Amniotic epithelial cell (primary cell): ENCODE measurements around the gene STAB1.

Experiments used
- DNase-seq: peaks from one replicate; pipeline ENCODE4 v3.0.0-alpha.2; 2010; ENCODE audit warnings: low read depth

Gene STAB1

DNA sequence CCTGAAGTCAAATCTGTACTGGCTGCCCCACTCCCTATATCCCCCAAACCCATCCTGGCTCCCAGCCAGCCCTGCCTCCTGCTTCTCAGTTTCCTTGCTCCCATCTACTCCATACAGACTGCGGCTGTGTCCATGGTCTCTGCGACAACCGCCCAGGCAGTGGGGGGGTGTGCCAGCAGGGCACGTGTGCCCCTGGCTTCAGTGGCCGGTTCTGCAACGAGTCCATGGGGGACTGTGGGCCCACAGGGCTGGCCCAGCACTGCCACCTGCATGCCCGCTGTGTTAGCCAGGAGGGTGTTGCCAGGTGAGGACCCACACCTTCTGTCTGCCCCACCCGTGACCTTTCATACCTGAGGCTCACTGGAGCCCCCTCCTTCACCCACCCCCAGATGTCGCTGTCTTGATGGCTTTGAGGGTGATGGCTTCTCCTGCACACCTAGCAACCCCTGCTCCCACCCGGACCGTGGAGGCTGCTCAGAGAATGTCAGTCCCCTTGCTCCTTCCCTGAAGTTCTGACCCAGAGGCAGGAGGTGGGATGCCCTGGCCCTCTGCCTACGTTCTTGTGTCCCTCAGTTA is 14.7 kb downstream of the STAB1 start:
- DNase-seq = no peak

DNA sequence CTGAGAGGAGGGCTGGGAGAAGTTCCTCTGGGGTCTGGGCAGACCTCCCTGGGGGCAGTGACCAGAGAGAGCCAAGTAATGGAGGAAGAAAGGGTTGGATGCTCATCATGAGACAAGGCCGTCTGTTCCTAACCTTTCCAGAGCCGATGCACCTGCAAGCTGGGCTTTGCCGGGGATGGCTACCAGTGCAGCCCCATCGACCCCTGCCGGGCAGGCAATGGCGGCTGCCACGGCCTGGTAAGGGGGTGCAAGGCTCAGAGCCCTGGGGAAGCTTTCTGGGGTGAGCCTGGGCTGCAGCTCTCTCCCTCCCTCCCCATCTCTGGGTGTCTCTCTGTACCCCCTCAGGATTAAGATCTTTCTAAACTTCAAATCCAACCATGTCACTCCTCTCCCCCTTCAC is 16.4 kb downstream of the STAB1 start:
- DNase-seq = no peak

DNA sequence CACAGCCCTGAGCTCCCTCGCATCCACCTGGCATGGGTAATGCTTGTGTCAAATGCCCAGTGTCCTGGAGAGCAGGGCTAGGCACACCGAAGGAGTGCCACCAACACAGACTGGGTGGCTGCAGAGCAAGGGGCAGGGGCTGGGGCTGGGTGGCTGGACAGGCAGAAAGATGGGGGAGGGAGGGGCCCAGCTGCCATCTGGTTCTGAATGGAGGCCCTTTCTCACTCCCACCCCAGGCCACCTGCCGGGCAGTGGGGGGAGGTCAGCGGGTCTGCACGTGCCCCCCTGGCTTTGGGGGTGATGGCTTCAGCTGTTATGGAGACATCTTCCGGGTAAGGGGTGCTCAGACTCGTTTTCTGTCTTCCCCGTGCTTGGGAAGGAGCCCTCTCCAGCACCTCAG is 17.0 kb downstream of the STAB1 start:
- DNase-seq = no peak

DNA sequence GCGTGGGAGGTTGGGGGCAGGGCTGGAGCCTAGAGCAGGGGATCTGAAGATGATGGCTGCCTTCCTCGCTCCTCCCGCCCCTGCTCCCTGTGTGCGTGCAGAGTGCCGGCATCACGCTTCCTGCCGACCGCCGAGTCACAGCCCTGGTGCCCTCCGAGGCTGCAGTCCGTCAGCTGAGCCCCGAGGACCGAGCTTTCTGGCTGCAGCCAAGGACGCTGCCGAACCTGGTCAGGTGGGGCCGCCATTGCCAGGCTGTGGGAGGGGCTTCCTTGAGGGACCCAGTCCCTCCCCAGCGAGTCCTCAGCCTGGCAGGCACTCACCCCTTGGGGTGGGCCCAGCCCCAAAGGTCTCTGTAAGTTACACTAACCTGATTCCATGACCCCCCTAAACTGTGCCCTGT is 17.6 kb downstream of the STAB1 start:
- no peak for DNase-seq

DNA sequence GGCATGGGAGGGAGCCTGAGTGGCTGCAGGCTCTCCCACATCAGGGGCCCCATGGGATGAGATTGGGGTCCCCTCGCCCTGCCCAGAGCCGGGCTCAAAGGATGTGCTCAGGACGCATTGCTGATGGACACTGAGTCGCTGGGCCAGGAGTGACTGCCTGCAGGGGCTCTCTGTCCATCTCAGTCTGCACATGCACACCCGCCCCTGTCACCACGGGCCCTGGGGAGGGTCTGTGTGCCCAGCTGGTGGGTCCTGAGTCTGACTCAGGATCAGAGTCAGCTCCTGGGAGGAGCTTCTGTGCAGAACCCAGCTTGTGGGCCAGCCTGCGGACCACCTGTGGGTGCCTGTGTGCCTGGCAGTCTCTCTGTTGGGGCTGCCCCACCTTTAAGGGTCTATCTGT is 18.1 kb downstream of the STAB1 start:
- DNase-seq = no peak

DNA sequence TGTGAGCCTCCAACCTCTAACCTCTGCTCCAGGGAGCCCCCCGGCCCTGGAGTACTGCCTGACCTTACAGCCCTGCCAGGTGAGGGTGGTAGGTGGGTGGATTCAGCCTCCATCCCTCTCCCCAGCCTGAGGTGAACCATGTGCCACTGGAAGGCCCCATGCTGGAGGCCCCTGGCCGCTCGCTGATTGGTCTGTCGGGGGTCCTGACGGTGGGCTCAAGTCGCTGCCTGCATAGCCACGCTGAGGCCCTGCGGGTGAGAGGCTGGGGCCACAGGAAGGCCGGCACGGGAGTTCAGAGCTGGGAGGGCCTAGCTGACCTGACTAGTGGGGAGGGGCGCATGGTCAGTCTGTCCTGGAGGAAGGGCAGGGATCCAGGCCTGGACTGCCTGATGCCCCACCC is 19.4 kb downstream of the STAB1 start:
- DNase-seq = no peak

DNA sequence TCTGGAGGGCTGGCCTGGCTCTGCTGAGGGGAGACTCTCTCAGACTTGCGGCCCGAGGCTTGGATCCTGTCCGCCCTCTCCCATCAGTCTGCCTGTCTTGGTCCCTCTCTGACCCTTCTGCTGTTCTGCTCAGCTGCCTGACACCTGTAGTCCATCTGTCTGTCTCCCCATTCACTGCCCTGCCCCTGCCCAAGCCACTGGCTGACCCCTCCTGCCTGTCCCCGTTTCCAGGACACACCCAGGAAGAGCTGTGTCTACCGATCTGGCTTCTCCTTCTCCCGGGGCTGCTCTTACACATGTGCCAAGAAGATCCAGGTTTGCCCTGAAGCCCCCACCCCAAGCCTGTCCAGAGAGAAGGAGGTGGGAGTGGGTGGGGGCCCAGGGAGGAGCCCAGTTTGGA is 20.1 kb downstream of the STAB1 start:
- DNase-seq = no peak

DNA sequence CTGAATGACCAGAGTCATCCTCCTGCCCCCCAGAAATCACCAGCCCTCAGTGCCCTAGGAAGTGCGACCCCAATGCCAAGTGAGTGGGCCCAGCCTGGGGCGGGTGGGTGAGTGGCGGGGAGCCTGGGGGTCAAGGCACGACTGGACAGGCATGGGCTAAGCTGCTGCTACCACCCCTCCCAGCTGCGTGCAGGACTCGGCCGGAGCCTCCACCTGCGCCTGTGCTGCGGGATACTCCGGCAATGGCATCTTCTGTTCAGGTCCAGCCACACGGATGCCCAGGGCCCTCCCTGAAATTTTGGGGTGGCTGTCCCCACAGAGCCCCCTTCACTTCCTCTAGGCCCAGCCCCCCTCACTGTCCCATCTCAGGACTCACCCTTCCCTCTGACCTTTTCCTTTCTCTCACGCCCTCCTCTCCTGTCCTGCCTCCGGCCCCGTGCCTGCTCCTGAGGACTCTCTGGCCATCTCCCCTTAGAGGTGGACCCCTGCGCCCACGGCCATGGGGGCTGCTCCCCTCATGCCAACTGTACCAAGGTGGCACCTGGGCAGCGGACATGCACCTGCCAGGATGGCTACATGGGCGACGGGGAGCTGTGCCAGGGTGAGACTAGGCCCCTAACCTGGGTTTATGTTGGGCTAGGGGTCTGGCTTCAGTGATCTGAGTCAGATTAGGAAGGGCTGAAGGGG is 21.5 kb downstream of the STAB1 start:
- no peak for DNase-seq

DNA sequence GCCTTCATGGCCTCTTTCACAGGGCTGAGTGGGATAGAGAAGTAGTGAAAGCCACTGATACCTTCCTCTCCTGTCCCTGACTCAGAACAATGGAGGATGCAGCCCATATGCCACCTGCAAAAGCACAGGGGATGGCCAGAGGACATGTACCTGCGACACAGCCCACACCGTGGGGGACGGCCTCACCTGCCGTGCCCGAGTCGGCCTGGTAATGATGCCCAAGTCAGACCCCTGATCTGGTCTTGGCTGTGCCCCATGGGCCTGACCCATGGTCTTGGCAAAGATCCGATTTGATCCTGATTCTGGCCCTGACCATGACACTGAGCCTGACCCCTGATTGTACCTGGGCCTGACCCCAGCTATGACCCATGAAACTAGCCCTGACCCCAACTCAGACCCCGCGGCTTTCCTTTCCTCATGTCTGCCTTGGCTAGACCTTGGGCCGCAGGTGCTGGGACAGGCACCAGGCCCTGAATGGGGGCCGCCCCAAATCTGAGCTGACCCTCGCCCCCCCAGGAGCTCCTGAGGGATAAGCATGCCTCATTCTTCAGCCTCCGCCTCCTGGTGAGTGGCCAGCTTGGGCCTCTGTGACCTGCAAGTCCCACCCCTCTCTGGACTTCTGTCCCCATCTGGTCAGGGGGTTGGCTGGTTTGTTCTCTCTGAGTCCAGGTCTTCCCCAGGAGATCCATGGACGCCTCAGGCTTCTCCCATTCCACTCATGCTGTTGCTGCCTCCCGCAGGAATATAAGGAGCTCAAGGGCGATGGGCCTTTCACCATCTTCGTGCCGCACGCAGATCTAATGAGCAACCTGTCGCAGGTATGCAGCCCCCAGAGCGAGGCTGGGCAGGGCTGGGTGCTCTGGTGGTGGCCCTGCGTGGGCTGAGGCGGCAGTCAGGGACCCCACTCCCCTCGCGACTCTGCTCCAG is 22.9 kb downstream of the STAB1 start:
- DNase-seq = no peak

DNA sequence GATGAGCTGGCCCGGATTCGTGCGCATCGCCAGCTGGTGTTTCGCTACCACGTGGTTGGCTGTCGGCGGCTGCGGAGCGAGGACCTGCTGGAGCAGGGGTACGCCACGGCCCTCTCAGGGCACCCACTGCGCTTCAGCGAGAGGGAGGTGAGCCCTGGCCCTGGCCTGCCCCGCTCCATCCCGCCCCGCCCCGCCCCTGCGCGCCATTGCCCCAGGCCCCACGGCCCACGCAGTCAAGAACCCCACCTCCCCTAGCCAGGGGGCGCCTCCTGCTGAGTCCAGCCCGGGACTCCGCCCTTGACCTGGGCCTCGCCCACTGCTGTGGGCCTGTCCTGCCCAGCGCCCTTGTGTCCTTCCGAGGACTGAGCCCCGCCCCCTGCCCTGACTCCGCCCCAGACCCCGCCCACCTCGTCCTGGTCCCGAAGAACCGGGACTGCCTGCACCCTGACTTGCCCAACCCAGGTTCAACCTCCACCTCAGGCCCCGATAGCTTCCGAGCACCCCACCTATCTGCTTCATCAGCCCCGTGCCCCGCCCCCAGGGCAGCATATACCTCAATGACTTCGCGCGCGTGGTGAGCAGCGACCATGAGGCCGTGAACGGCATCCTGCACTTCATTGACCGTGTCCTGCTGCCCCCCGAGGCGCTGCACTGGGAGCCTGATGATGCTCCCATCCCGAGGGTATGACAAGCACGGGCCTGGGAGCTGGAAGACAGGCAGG is 23.7 kb downstream of the STAB1 start:
- peak; percentile 37 for DNase-seq

DNA sequence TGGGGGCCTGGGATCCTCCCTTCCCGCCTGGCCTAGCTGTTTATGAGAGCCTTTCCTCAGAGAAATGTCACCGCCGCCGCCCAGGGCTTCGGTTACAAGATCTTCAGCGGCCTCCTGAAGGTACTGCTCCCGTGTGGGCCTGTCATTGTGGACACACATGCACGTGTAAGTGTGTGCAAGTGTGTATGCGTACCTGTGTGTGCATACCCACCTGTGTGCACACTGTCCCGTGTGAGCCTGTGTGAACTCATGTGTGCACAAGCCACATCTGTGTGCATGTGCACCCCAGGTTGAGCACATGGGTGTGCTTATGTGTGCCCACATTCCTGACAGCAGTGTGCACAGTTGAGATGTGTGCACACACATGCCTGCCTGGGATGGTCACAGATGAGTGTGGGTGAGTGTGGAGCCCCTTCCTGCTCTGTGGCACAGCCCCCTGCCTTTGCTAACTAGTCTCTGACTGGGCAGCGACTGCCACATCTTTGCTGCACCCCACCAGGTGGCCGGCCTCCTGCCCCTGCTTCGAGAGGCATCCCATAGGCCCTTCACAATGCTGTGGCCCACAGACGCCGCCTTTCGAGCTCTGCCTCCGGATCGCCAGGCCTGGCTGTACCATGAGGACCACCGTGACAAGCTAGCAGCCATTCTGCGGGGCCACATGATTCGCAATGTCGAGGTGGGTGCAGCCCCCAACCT is 24.5 kb downstream of the STAB1 start:
- no peak for DNase-seq

DNA sequence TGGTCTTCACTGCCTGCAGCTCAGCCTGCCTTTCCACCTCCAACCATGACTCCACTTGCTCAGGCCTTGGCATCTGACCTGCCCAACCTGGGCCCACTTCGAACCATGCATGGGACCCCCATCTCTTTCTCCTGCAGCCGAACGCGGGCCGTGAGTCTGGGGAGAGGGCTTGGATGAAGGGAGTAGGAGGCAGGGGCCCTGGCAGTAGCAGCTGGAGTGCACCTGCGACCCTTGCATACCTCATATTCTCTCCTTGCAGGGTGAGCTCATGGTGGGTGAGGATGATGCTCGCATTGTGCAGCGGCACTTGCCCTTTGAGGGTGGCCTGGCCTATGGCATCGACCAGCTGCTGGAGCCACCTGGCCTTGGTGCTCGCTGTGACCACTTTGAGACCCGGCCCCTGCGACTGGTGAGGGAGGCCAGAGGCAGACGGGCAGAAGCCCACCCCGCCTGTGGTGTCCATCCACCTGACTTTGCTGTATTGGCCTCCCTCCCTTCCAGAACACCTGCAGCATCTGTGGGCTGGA is 25.1 kb downstream of the STAB1 start:
- DNase-seq = no peak

DNA sequence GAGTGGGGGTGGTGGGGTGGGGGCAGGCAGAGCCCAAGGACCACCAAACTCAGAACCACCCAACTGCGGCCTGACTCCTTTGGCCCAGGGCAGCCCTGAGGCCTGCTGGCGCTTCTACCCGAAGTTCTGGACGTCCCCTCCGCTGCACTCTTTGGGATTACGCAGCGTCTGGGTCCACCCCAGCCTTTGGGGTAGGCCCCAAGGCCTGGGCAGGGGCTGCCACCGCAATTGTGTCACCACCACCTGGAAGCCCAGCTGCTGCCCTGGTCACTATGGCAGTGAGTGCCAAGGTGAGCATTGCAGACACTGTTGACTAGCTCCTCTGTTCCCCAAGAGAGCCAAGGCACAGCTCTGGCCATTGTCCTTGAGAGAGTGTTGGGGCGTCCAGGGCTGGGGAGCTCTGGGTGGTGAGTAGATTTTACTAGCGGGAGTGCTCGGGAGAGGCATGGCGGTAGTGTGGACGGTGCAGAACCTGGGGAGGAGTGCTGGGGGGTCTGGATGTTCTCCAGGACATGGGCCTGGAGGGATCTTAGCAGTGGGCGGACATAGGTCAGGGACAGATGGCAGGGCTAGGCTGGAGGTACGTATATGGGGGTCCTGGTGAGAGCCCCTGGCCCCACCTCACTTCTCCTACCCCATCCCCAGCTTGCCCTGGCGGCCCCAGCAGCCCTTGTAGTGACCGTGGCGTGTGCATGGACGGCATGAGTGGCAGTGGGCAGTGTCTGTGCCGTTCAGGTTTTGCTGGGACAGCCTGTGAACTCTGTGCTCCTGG is 25.8 kb downstream of the STAB1 start:
- DNase-seq = no peak

DNA sequence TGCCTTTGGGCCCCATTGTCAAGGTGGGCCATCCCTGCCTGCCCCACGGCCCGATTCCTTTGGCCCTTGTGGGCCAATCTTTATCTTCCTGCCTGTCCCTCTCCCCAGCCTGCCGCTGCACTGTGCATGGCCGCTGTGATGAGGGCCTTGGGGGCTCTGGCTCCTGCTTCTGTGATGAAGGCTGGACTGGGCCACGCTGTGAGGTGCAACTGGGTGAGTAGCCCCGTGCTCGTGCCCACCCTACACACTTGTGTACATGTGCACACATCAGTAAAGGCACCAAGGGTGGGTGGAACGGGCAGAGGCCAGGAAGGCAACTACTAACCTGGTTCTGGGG is 26.3 kb downstream of the STAB1 start:
- no peak for DNase-seq

DNA sequence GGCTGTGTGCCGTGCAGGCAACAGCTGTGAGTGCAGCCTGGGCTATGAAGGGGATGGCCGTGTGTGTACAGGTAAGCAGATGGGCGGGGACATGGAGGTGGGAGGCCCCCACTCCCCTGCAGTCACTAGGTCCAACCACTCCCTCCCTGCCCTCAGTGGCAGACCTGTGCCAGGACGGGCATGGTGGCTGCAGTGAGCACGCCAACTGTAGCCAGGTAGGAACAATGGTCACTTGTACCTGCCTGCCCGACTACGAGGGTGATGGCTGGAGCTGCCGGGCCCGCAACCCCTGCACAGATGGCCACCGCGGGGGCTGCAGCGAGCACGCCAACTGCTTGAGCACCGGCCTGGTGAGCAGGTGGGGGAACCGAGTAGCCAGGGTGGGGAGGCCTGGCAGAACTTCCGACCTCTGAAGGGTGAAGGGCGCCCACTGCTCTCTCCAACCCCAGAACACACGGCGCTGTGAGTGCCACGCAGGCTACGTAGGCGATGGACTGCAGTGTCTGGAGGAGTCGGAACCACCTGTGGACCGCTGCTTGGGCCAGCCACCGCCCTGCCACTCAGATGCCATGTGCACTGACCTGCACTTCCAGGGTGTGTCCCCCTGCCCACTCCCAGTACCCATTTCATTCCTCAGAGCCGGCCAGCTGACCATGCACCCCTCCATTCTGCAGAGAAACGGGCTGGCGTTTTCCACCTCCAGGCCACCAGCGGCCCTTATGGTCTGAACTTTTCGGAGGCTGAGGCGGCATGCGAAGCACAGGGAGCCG is 26.9 kb downstream of the STAB1 start:
- no peak for DNase-seq

DNA sequence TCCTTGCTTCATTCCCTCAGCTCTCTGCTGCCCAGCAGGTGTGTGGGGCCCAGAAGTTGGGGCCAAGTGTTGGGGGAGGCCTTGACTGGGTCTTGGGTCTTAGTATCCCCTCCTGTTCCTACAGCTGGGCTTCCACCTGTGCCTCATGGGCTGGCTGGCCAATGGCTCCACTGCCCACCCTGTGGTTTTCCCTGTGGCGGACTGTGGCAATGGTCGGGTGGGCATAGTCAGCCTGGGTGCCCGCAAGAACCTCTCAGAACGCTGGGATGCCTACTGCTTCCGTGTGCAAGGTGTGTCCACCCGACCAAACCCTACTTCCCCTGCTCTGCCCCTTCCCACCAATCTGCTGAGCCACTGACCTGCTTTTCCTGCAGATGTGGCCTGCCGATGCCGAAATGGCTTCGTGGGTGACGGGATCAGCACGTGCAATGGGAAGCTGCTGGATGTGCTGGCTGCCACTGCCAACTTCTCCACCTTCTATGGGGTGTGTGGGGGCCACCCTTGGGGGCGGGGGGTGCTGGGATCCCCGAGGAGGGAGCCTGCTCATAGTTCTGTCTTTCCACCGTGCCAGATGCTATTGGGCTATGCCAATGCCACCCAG is 27.6 kb downstream of the STAB1 start:
- DNase-seq = no peak

DNA sequence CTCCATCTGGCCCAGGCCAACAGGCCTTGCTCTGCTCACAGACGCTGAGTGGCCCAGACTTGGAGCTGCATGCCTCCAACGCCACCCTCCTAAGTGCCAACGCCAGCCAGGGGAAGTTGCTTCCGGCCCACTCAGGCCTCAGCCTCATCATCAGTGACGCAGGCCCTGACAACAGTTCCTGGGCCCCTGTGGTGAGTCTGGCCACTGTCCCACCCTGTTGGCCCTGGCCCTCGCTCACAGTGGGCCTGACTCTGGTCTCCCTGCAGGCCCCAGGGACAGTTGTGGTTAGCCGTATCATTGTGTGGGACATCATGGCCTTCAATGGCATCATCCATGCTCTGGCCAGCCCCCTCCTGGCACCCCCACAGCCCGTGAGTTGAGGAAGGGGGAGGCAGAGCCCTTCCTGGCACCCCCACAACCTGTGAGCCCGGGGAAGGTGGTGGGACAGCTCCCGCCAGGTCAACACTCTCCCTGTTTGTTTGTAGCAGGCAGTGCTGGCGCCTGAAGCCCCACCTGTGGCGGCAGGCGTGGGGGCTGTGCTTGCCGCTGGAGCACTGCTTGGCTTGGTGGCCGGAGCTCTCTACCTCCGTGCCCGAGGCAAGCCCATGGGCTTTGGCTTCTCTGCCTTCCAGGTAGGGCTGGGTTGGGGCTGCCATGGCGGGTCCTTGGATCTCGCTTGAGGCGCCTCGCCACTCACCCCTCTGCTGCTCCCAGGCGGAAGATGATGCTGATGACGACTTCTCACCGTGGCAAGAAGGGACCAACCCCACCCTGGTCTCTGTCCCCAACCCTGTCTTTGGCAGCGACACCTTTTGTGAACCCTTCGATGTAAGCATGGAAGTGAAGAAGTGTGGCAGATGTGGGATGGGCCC is 28.5 kb downstream of the STAB1 start:
- DNase-seq = no peak

DNA sequence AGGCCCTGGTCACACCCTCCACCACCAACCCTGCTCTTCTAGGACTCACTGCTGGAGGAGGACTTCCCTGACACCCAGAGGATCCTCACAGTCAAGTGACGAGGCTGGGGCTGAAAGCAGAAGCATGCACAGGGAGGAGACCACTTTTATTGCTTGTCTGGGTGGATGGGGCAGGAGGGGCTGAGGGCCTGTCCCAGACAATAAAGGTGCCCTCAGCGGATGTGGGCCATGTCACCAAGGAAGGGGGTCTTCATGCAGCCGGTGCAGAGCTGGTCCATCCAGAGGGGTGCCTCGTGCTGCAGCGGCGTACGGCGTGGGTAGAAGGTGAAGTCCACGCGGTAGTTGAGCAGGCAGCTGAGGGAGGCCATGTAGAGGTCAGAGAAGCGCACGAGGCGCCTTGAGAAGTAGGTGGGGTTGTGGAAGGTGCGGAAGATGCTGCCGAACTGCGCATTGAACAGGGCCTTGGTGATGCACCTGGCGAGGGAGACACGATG is 29.2 kb downstream of the STAB1 start:
- no peak for DNase-seq
